Lower leg skin (tissue), 3 donors: ENCODE measurements around the gene ZKSCAN5.

ENCODE experiments used
- CTCF ChIP-seq, 3 donors: fragments of 450-650 bp; IDR thresholded peaks; one replicate each; pipeline ENCODE4 v1.5.1; 2016; ENCODE audit warnings: antibody characterized with exemption in 3 of 3, mild to moderate bottlenecking in 3 of 3, moderate library complexity in 2 of 3
- POLR2A ChIP-seq, 2 donors: fragments of 450-650 bp; IDR thresholded peaks; one replicate each; pipeline ENCODE4 v1.6.1; 2016 to 2017; ENCODE audit warnings: antibody characterized with exemption in 2 of 2, mild to moderate bottlenecking in 1 of 2, moderate library complexity in 1 of 2

DNA sequence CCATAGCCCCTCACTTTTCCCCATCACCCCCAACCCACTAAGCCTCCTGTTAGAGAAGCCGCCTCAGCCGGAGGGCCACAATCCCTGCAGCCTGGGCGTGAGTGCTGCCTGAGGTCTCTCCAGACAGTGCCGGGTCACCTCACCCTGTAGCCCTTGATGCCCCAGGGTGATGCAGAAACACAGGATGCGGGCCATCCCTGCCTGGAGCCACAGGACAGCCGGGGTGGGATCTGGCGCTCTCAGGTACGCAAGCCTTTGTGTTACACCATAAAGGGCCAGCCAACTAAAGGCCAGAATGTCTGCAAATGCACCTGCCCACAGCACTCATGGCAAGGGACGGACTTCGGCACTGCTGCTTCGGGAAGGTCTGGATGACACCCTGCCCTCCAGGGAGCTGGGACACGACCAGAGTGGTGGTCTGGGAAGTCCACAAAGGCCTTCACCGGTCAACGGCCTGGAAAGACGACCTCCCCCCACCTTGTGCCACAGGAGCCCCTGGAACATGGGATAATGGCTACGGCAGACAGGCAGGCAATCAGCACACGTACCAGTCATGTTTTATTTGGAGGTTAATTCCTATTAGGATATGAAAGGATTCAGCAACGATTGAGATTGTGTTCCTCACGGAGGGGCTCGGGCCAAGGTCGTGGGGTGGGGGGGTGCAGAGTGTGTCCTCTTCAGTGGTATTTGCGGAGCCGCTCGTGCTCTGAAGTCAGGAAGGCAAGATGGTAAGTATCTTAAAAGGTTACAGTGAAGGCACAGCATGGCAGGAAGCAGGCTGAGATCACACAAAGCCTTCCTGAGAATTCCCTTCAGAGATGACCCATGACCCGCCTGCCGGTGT is 46.6 kb upstream of the ZKSCAN5 start:
- no peak for TF ChIP-seq POLR2A (IDR thresholded peaks at IDR 0.05)
- no peak for TF ChIP-seq CTCF (IDR thresholded peaks at IDR 0.05)
